Muscle of back (tissue), 11 donors: Measurements from ENCODE around the gene HES3. TPM values are rescaled to one million over a fixed set of nuclear protein-coding genes. Genes with fewer than 3 reads are reported as not detected.
"Not testable (repeated sequence)": the region's sequence is repeated elsewhere in the genome, so short reads cannot be mapped to it uniquely, and the experiment has no call there.

Experiments used
- DNase-seq, 3 donors: peaks; one replicate each; pipeline versions ENCODE4 v3.0.0 to v3.0.0-alpha.2; 2013
- polyA plus RNA-seq, 10 donors: library from polyadenylated mRNA; unstranded; fragments of 120-200 nt; gene quantifications; one replicate each; pipeline ENCODE4 v1.2.1, GENCODE V29; 2013; ENCODE audit not compliant: insufficient read length in 10 of 10

The HES3 gene
- polyA plus RNA-seq, 10 donors, result not detected

GRCh38 chr1:6218375-6219164 is 25.4 kb upstream of the HES3 start:
- DNase-seq, result no peak

GRCh38 chr1:6219641-6220040 is 24.3 kb upstream of the HES3 start:
- DNase-seq, result not testable (repeated sequence)

- DNase-seq, result no peak
Observed at GRCh38 chr1:6220236-6220635, 23.7 kb upstream of the HES3 start.

- no peak for DNase-seq
Observed at GRCh38 chr1:6221210-6221784, 22.7 kb upstream of the HES3 start.

- peak; percentile 41 to 88 (median 74) for DNase-seq
Observed at GRCh38 chr1:6222636-6223035, 21.3 kb upstream of the HES3 start.

- DNase-seq, result no peak
Observed at GRCh38 chr1:6223617-6224016, 20.4 kb upstream of the HES3 start.

- no peak for DNase-seq
Observed at GRCh38 chr1:6224718-6225117, 19.3 kb upstream of the HES3 start.

- DNase-seq, result no peak
Observed at GRCh38 chr1:6225651-6226050, 18.3 kb upstream of the HES3 start.

- no peak for DNase-seq
Observed at GRCh38 chr1:6233376-6233775, 10.6 kb upstream of the HES3 start.

- peak in 1 of 3 donors; percentile 26 for DNase-seq
Observed at GRCh38 chr1:6234502-6235295, 9.3 kb upstream of the HES3 start.

- peak in 1 of 3 donors; percentile 23 for DNase-seq
Observed at GRCh38 chr1:6235296-6235677, 8.7 kb upstream of the HES3 start.

GRCh38 chr1:6237093-6237492 is 6.9 kb upstream of the HES3 start:
- no peak for DNase-seq

GRCh38 chr1:6239213-6239752 is 4.7 kb upstream of the HES3 start:
- DNase-seq, result no peak

GRCh38 chr1:6239950-6240768 is 3.8 kb upstream of the HES3 start:
- peak in 1 of 3 donors; percentile 50 for DNase-seq

GRCh38 chr1:6241107-6241886 is 2.7 kb upstream of the HES3 start:
- DNase-seq, result peak in 1 of 3 donors; percentile 9

GRCh38 chr1:6241887-6242740 is 1.9 kb upstream of the HES3 start:
- DNase-seq, result peak in 1 of 3 donors; percentile 68

GRCh38 chr1:6243053-6243834 is 735 bp upstream of the HES3 start:
- peak in 1 of 3 donors; percentile 6 for DNase-seq

GRCh38 chr1:6244401-6245049 is 546 bp downstream of the HES3 start:
- DNase-seq, result peak in 1 of 3 donors; percentile 21
